Left ventricle myocardium superior (tissue), 1 donor: ENCODE measurements around the gene RGS3. TPM values are rescaled to one million over a fixed set of nuclear protein-coding genes. Genes with fewer than 3 reads are reported as not detected.
A peak's percentile ranks its signal among the peaks of the same experiment; 100 is the strongest.
"Not testable (repeated sequence)": the region's sequence is repeated elsewhere in the genome, so short reads cannot be mapped to it uniquely, and the experiment has no call there.

ENCODE experiments used
- ATAC-seq: fragments of 200-7000 bp; cut with Tn5 transposase; one replicate; pipeline ENCODE4 v1.9.1; 2020; ENCODE audit warnings: mild to moderate bottlenecking, moderate library complexity
- DNase-seq: peaks from one replicate; pipeline ENCODE4 v3.0.0-alpha.2; 2020
- intact Hi-C: fragments of 100-400 bp; cut with micrococcal nuclease; formaldehyde crosslinking; loops from one replicate; pipeline ENCODE4 v1.11.0; 2022
- total RNA-seq: library from RNA; stranded (reverse); fragmentation: NEBNext Ultra II Directional; extraction: Animal tissue kit (Norgen Biotek cat#: 25700); gene quantifications from one replicate; pipeline ENCODE4 v1.2.1, GENCODE V29; 2021
- donor health status: DM: no; HTN: yes; CAD: no; lungs with severe emphysema.

RGS3 gene
- total RNA-seq, 1 donor from 2014 or later = 115 TPM

DNA sequence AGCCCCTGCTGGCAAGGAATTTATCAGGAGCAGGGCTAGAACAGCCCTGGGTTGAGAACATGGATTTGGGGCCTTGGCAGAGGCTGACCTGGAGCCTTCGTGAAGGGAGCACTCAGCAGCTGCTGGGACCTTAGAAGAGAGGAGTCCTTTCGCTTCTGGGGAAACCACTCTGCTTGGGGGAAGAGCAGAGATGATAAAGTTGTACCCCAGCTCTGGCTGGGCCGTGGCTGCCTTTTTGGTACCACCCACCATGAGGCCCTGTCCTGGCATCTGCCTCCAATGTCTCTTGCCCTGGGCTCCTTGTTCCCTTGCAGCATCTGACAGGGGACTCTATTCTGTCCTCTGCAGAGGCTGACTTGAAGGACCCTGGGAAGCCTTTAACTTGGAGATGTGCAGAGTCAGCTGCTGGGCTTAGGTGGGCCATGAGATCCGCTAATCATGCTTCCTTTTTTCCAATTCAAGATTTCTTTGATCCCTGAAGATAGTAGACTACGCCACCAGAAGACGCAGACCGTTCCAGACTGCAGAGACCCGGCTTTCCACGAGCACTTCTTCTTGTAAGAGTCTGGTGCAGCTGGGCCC lies 20.2 kb downstream of the RGS3 start:
- ATAC-seq (peak; percentile 2), DNase-seq (no peak)
- intact Hi-C loops = no loop called here

DNA sequence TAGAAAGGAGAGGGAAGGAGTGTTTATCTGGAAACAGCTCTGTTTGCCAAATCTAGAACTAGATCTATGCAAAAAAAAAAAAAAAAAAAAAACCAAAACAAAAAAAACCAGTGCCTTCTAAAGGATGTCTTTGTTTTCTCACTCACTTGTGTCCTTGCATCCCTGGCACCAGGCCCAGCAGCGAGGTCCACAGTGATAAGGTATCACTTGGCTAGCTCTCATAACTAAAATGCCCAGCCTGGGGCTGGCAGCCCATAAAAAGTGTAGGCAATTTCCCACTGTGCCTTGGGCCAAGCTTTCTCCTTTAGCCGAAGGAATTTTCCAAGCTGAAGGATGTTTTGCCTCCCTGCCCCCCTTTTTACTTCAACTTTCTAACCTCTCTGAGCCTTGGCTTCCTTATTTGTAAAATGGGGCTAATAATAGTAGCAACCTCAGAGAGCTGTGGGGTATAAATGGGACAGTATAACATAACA lies 20.8 kb downstream of the RGS3 start:
- DNase-seq = peak; percentile 88
- ATAC-seq = peak; percentile 71
- intact Hi-C loops = no loop called here

DNA sequence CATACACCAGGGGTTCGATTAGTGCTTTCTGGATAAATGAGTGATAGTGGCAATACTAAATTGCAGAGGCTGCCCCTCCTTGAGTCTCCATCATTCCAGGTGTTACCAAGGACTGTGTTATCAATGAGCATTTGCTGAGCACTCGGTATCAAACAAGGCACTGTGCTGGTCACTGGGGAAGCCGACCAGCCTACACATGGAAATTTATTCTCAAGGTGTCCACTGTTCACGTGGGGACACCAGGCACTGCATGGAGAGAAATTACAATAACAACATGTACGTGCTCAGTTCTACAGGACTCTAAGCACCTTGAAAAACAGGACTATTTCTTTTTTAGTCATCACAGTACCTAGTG lies 22.2 kb downstream of the RGS3 start:
- intact Hi-C loops = no loop called here
- DNase-seq = no peak
- ATAC-seq = no peak

DNA sequence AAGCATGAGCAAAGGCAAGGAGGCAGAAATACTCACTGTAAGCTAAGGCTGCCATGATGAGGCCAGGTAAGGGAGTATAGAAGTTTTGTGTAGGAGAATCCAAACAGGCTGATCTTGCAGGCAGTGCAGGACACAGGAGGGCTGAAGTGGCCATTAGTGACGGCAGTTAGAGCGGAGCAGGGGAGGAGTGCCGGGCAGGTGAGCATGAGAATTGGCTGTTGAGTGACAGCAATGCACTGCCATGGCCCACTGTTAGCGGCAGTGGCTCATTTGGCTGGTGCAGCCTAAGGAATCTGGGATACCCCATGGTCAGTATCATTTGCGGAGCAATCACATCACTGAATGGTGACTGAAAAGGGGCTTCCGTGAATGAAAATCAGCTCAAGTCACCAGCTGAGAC lies 22.8 kb downstream of the RGS3 start:
- ATAC-seq = no peak
- DNase-seq = no peak
- intact Hi-C loops = no loop called here

DNA sequence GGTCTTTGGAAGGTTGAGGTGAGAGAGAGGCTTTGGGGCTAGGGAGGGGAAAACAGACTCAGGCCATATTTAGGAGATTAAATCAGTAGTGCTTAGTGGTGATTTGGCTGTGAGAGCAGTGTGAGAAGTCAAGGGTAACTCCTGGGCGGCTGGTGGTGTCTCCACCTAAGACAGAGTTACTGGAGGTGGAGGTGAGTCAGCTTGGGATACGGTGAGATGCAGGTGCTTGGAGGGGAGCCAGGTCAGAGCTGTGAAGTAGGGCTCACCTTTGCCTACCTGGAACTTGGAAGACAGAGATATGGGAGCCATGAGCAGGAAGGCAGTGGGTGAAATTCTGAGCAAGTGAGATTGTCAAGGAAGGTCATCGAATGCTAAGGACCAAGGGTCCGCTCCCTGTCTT lies 24.5 kb downstream of the RGS3 start:
- DNase-seq (no peak), ATAC-seq (no peak)
- intact Hi-C loops = no loop called here

DNA sequence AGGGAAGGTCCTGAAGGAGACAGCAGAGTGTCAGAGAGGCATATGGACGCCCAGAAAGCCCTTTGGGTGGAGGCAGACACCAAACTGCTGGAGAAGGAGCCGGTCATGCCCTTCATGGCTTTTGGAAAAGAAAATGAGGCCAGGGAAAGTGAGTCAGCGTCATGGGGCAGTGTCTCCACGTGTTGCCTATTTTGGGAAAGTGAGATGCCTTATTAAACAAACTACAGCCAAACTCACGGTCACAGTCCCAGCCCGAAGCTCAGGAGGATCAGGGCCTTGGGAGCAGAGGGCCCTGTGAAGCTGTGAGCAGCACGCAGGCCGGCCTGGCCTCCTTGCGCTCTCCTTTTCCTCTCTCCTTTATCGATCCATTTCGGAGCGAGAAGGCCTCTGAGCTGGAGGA lies 25.0 kb downstream of the RGS3 start:
- intact Hi-C loops = no loop called here

DNA sequence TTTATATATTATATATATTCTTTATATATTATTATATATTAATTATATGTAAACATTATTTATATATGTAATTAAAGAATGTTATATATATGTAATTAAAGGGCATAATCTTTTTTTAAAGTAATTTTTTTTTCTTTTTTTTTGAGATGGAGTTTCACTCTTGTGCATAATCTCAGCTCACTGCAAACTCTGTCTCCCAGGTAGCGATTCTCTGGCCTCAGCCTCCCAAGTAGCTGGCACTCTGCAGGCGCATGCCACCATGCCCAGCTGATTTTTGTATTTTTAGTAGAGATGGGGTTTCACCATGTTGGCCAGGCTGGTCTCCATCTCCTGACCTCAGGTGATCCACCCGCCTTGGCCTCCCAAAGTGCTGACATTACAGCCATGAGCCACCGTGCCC lies 27.6 kb downstream of the RGS3 start:
- DNase-seq, intact Hi-C loops, ATAC-seq: not testable (repeated sequence)

More for the DNA sequence above, 25.0 kb downstream of the RGS3 start:
- ATAC-seq (peak; percentile 71), DNase-seq (peak; percentile 60)

DNA sequence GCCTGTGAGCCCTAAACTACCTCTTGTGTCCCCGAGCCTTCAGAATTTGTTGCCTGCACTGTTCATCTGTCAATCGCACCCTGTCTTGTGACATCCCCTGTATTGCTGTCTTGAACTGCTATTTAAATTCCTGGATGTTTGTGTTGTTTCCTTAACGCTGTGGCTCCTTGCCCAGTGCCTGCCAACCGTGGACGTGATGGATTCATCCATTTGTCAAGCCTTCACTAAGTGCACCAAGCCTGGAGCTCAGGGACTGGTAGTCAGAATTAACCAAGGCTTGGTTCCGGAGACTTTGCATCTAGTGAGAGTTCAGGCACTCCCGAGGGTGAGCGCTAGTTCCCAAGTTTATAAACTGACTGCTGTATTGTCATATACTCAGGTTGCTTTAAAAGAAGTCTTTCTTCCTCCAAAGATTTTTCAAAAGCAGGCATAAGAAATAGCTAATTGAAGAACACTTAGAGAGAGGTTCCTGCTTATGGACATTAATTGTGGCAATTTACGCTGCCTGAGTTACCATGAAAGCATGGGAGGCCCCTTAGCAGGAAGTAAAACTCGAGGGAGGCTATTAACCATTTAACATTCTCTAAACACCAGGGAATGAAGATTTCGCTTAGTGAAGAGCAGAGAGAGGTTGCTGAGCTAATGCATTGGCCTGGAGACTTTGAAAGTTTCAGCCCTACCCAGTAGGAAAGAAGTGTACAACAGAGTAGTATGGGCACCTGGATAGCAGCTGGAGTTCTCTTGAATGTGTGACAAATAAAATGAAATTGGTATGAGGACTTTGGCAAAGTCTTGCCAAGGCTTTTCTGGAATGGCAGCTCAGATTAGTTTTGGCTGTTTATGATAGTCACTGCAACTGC lies 29.0 kb downstream of the RGS3 start:
- peak; percentile 64 for ATAC-seq
- intact Hi-C loops = no loop called here
- DNase-seq = peak; percentile 59

DNA sequence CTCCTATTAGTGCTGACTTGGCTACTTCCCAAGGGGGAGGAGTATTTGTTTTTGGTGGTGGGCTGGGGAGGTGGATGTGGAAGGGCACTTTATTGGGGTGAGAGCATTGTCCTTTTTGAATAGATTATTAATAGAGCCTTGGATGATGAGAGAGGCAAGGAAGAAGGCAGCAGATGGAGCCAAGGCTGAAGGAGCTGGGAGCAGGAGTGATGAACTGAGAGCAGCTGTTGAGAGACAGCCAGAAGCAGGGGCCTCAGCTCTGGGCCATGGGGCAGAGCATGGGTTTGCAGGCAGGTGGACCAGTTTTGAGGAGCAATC lies 29.6 kb downstream of the RGS3 start:
- DNase-seq (no peak), ATAC-seq (no peak)
- intact Hi-C loops = no loop called here

DNA sequence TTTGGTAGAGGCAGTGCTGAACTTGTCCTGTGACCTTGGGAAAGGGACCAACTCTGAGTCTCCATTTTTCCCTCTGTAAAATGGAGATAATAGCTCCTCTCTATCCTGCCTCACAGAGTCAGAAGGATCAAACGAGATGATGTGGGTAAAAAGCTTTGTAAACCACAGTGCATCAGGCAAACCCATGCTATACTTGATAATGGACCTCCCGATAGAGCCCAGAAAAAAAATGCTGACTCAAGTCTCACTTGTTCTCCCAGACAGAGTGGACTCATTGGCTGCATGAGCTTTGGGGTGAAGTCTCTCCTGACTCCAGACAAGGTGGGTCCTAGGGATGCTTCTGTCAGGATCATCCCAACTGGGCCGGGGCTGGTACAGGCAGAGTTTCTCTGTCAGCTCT lies 32.0 kb downstream of the RGS3 start:
- ATAC-seq (no peak), DNase-seq (no peak)
- intact Hi-C loops = no loop called here

DNA sequence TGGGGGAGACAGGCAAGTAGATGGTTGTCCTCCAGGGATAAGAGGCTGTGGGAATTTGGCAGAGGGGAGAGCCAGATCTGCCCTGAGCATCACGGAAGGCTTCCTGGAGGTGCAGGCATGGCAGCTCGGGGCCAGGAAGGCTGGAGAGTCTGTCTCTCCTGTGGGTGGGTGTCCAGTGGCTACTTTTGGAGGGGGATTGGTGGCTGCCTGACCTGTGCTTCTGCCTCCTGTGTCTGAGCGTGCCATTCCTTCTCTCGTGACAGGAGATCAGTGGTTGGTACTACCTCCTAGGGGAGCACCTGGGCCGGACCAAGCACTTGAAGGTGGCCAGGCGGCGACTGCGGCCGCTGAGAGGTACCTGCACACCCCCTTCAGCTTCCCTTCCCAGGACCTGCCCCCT lies 33.5 kb downstream of the RGS3 start:
- intact Hi-C loops = no loop called here
- DNase-seq = no peak
- no peak for ATAC-seq

DNA sequence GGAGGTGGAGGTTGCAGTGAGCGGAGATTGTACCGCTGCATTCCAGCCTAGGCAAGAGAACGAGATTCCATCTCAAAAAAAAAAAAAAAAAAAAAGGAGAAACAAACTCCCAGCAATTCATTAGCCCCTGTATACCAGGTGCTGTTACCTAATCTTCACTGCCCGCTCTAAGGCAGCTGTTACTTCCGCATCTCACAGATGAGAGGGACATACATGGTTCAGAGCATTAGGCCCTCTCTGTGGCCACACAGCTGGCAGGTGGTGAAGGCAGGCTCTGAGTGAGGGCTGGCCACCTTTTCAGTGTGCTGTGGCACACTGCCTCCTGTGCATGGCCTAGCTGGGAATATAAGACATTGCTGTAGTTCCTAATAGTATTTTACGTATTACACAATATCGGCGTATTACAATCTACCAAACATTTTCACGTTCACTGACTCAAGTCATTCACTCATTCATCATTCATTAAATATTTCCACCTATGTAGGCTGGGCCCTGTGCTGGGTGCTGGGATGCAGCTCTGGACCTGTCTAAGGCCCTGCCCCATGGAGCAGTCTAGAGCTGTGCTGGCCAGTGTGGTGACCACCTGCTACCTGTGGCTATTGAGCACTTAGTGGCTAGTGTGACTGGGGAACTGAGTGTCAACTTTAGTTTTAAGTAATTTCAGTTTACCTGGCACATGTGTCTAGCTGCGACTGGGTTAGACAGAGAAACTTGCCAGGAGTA lies 35.8 kb downstream of the RGS3 start:
- DNase-seq = no peak
- intact Hi-C loops = no loop called here

DNA sequence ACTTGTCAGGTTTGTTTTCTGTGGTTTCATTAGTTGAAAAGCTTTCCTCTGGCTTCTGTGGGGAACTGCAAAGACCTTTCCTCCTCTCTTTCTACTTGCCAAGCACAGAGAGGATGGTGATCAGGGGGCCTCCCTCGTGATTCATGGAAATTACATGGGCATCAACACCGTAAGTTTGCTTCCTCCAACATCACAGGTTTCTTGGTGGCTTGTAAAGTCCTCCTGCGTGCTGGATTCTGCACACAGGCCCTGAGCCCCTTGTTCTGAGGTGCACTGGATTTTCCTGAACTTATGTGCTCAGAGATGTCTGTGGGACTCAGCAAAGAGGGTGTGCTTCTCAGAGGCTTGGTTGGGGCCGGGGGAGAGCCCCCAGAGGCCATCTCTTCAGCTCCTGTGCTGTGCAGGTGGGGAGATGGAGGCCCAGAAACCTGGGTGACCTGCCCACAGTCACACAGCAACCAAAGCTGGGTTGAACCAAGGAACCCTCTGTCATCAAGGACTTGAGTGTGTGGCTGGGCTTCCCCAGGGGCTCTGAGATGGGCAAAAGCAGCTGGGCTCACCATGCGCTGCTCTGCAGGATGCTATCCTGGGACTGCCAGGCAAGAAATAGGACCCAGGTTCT lies 36.5 kb downstream of the RGS3 start:
- no peak for DNase-seq
- intact Hi-C loops = no loop called here
- no peak for ATAC-seq

More for the DNA sequence above, 35.8 kb downstream of the RGS3 start:
- ATAC-seq = no peak

DNA sequence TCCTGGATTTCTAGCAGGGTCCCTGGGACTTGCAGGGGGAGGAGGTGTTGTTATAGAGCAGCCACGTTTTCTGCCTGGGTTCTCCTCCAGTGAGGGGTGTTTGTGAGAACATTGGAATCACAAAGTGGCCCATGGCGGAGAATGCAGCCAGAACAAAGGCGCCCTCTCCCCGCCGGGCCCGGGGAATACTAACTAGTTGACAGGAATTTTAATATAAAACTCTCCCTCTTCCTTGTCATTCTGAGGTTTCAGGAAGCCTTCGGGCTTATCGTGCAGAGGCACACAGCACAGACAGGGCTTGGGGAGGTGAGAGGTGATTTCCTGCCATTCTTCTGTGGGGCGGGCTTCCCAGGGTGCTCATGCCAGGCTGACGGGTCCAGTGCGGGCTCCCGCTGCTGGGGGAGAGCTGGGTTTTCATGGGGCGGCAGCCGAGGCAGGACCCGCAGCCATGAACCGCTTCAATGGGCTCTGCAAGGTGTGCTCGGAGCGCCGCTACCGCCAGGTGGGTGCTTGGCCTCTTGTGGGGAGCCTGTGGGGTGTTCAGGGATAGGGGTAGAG lies 37.7 kb downstream of the RGS3 start:
- DNase-seq = peak; percentile 55
- ATAC-seq = peak; percentile 68
- intact Hi-C loops = no loop called here

DNA sequence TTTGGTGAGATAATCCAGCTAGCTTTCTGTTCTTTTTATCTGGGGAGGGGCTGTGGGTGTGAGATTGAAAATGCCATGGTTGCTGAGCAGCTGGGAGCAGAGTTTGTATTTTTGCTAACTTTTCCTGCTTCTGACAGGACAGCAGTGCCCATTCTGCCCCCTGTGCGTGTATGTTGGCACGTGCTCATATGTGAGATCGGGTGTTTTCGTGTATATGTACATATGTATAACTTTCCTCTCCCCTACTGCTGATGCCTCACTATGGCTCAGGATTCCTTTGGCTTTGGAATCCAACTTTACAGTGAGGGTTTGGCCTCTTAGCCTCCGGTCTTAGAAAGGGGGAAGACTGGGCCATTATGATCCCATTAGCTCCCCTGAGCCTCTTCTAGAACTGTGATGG lies 38.3 kb downstream of the RGS3 start:
- ATAC-seq = no peak
- intact Hi-C loops = no loop called here
- DNase-seq = no peak

DNA sequence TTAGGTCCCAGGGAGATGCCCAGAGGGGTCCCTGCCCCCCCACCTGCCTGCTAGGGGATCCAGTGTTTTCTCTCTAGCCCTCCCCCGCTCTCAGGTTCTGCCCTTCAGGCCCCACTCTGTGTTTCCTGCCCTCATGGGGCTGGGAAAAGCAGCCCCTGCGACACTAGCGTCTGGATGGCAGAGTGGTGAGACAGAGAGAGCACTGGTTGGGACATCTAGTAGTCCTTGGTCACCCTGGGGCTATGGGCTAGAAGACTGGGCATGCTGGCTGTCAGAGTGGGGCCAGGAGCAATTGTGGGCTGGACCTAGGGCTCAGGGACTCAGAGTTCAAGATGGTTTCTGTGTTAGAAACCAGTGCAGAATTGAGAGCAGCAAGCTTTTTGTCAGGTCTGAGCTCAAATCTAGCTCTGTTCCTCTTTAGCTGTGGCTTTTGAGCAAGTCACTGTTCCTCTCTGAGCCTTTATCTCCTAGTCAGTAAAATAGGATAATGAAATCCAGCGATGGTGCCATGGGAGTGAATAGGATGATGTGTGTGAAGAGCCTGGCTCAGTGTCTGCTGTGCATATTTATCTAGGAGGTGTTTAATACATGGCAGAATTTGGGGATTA lies 39.0 kb downstream of the RGS3 start:
- DNase-seq (no peak), ATAC-seq (peak; percentile 2)
- intact Hi-C loops = no loop called here

DNA sequence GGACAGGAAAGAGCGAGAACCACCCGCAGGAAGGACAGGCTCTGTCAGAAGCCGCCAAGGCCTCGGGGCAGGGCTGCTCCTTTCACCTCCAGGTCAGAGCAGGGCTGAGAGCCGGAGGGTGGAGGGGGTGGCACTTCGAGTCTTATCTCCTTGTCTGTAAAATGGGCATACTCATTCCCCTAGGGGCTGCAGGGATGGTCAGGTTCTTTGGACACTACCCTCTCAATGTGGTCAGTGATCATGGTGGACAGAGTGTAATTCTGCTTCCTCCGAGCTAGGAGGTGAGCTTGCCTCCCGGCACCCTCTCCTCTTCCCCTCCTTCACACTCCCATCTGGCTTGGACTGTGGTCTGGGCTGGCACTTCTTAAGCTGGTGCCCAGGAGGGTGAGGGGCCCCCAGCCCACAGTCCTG lies 39.6 kb downstream of the RGS3 start:
- intact Hi-C loops = no loop called here
- DNase-seq = no peak
- peak; percentile 35 for ATAC-seq

DNA sequence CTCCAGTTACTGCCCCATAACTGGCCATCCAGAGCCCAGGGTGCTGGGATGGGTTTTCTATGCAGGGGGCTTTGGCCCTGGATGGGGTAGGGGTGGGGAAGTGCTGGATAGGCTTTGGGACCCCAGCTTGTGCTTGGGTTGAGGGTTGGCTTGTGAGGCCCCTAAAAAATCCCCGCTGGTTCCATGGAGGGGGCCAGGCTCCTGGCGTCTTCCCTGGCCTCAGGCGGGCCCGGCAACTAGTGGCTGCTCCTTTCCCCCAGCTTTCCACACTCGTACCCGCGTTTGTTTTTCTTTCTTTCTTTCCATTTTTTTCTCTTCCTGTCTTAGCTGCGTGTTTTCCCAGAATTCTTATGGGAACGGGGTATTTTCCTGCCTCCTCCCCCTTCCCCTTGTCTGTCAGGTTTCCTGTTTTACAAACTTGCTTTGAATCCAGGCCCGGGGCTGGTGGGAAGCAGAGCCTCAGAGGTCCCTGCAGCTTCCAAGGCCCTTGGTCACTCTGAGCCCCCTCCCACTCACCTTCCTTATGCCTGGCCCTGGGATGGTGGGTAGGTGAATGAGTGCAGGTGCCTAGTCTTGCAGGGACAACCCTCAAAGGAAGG lies 40.2 kb downstream of the RGS3 start:
- intact Hi-C loops = no loop called here
- DNase-seq (no peak), ATAC-seq (no peak)
